WTC11 (cell line): ENCODE data around the gene CHPF2. TPM values are rescaled to one million over a fixed set of nuclear protein-coding genes. Genes with fewer than 3 reads are reported as not detected.

Source experiments
- ATAC-seq: fragments of 200-7000 bp; cut with Tn5 transposase; 2 replicates; pipeline ENCODE4 v1.10.0; 2021; ENCODE audit warnings: mild to moderate bottlenecking, moderate library complexity
- CTCF ChIA-PET: fragments of 300-600 bp; sonication (Branson Sonifier 250); formaldehyde crosslinking; loops from one replicate; lab custom pipeline; 2021; ENCODE audit warnings: antibody characterized with exemption; lab: Charles Lee
- POLR2A ChIA-PET: fragments of 350-600 bp; sonication (Branson Sonifier 250); formaldehyde crosslinking; loops from one replicate; lab custom pipeline; 2021; ENCODE audit warnings: antibody characterized with exemption; lab: Charles Lee
- DNase-seq: peaks from one replicate; pipeline ENCODE4 v3.0.0; 2021; ENCODE audit warnings: low spot score
- H3K27ac Mint-ChIP-seq: 2 replicates; pipeline ENCODE4 v1.8.0; 2021; ENCODE audit warnings: mixed read lengths
- H3K27me3 Mint-ChIP-seq: 2 replicates; pipeline ENCODE4 v1.8.0; 2021; ENCODE audit warnings: low read depth, mild to moderate bottlenecking, moderate library complexity, mixed read lengths
- H3K36me3 Mint-ChIP-seq: 2 replicates; pipeline ENCODE4 v1.8.0; 2021; ENCODE audit warnings: mixed read lengths
- H3K4me1 Mint-ChIP-seq: 2 replicates; pipeline ENCODE4 v1.8.0; 2022; ENCODE audit warnings: mixed read lengths
- H3K4me3 Mint-ChIP-seq: 2 replicates; pipeline ENCODE4 v1.8.0; 2021; ENCODE audit warnings: mild to moderate bottlenecking, moderate library complexity, mixed read lengths
- H3K9me3 Mint-ChIP-seq: 2 replicates; pipeline ENCODE4 v1.8.0; 2021; ENCODE audit warnings: mixed read lengths
- CREB1 ChIP-seq: sonication (generic); formaldehyde crosslinking; IDR thresholded peaks from 2 replicates; pipeline ENCODE4 v1.8.0; 2023; ENCODE audit warnings: mild to moderate bottlenecking, missing genetic modification reagents
- E2F1 ChIP-seq: sonication (generic); formaldehyde crosslinking; IDR thresholded peaks from 2 replicates; pipeline ENCODE4 v1.8.0; 2022; ENCODE audit warnings: mild to moderate bottlenecking, missing genetic modification reagents
- ELF4 ChIP-seq: sonication (generic); formaldehyde crosslinking; IDR thresholded peaks from 2 replicates; pipeline ENCODE4 v1.8.1; 2022; ENCODE audit warnings: low read depth, mild to moderate bottlenecking, moderate library complexity, missing genetic modification reagents
- EMX1 ChIP-seq: fragments of 250-450 bp; sonication (Bioruptor Pico); IDR thresholded peaks from 2 replicates; pipeline ENCODE4 v1.8.0; 2021; ENCODE audit warnings: mild to moderate bottlenecking
- FOXK1 ChIP-seq: sonication (generic); formaldehyde crosslinking; IDR thresholded peaks from 2 replicates; pipeline ENCODE4 v1.8.0; 2022; ENCODE audit warnings: mild to moderate bottlenecking, moderate library complexity, missing genetic modification reagents
- MLX ChIP-seq: sonication (generic); formaldehyde crosslinking; IDR thresholded peaks from 2 replicates; pipeline ENCODE4 v1.8.1; 2023; ENCODE audit warnings: mild to moderate bottlenecking, missing genetic modification reagents, moderate library complexity
- OVOL2 ChIP-seq: fragments of 250-450 bp; sonication (Bioruptor Pico); IDR thresholded peaks from 2 replicates; pipeline ENCODE4 v1.9.0; 2021; ENCODE audit warnings: mild to moderate bottlenecking, borderline replicate concordance
- PRRX2 ChIP-seq: fragments of 250-450 bp; sonication (Bioruptor Pico); IDR thresholded peaks from 2 replicates; pipeline ENCODE4 v1.8.0; 2021; ENCODE audit warnings: mild to moderate bottlenecking
- RORB ChIP-seq: fragments of 250-450 bp; sonication (Bioruptor Pico); IDR thresholded peaks from 2 replicates; pipeline ENCODE4 v1.9.0; 2021; ENCODE audit warnings: mild to moderate bottlenecking
- SMAD3 ChIP-seq: sonication (generic); formaldehyde crosslinking; IDR thresholded peaks from 2 replicates; pipeline ENCODE4 v1.8.0; 2022; ENCODE audit warnings: missing genetic modification reagents, mild to moderate bottlenecking, borderline replicate concordance
- SOX15 ChIP-seq: fragments of 250-450 bp; sonication (Bioruptor Pico); IDR thresholded peaks from 2 replicates; pipeline ENCODE4 v1.9.0; 2021; ENCODE audit warnings: mild to moderate bottlenecking
- ZNF121 ChIP-seq: sonication (generic); formaldehyde crosslinking; IDR thresholded peaks from 2 replicates; pipeline ENCODE4 v1.8.0; 2023; ENCODE audit warnings: missing genetic modification reagents
- ZNF396 ChIP-seq: fragments of 250-450 bp; sonication (Bioruptor Pico); IDR thresholded peaks from 2 replicates; pipeline ENCODE4 v1.8.0; 2021; ENCODE audit warnings: mild to moderate bottlenecking, moderate library complexity, borderline replicate concordance
- ZNF416 ChIP-seq: fragments of 250-450 bp; sonication (Bioruptor Pico); IDR thresholded peaks from 2 replicates; pipeline ENCODE4 v1.9.0; 2021; ENCODE audit warnings: mild to moderate bottlenecking, inconsistent platforms
- ZNF671 ChIP-seq: fragments of 250-450 bp; sonication (Bioruptor Pico); IDR thresholded peaks from 2 replicates; pipeline ENCODE4 v1.8.0; 2021; ENCODE audit warnings: mild to moderate bottlenecking
- total RNA-seq: library from RNA; stranded (reverse); gene quantifications from 3 replicates; pipeline ENCODE4 v1.2.3, GENCODE V29; 2021

Gene CHPF2
- total RNA-seq, 1 experiment from 2014 or later = 30.7 TPM

- Mint-ChIP-seq H3K36me3 (peaks cover 9% of the 10 kb centered on the region; the same call in 1 of the 2 replicates), H3K27me3 (no peaks in the 10 kb centered on the region), H3K9me3 (no peaks in the 10 kb centered on the region), H3K4me1 (peaks cover 19% of the 10 kb centered on the region), H3K4me3 (no peak overlapping the region), H3K27ac (no peak overlapping the region)
- DNase-seq = no peak
- ATAC-seq = no peak
- CTCF ChIA-PET = interaction anchor here (0.8 to 5.8 kb wide), 5 partner anchors 8 to 228 kb away, joined by 3 to 77 read pairs (median 3); partner anchors contain the start of gene ABCF2
- TF ChIP-seq PRRX2 = no peak
- POLR2A ChIA-PET = no interaction called here
Observed at GRCh38 chr7:151236406-151236805, 4.1 kb downstream of the CHPF2 start.

- DNase-seq = no peak
- CTCF ChIA-PET = interaction anchor here (0.8 to 5.8 kb wide), 5 partner anchors 7 to 229 kb away, joined by 3 to 77 read pairs (median 3); no protein-coding TSS in a partner anchor
Observed at GRCh38 chr7:151237244-151238189, 5.2 kb downstream of the CHPF2 start.

GRCh38 chr7:151238190-151238810 lies 6.0 kb downstream of the CHPF2 start:
- POLR2A ChIA-PET = no interaction called here
- H3K27ac Mint-ChIP-seq = no peak overlapping the region
- no peaks in the 10 kb centered on the region; the same call in 1 of the 2 replicates for H3K27me3 Mint-ChIP-seq
- ATAC-seq (no peak), DNase-seq (no peak)
- peaks cover 9% of the 10 kb centered on the region; the same call in 1 of the 2 replicates for H3K36me3 Mint-ChIP-seq
- TF ChIP-seq OVOL2 (CRISPR knock-in tag) (no peak), ZNF671 (CRISPR knock-in tag) (no peak), ELF4 (CRISPR knock-in tag) (no peak), EMX1 (no peak), ZNF121 (CRISPR knock-in tag) (no peak), RORB (no peak), E2F1 (CRISPR knock-in tag) (no peak), FOXK1 (CRISPR knock-in tag) (no peak), ZNF416 (CRISPR knock-in tag) (no peak), MLX (no peak), ZNF396 (CRISPR knock-in tag) (no peak), CREB1 (CRISPR knock-in tag) (no peak), SOX15 (CRISPR knock-in tag) (no peak)
- H3K4me1 Mint-ChIP-seq = peaks cover 14% of the 10 kb centered on the region
- H3K4me3 Mint-ChIP-seq = no peak overlapping the region
- no peaks in the 10 kb centered on the region for H3K9me3 Mint-ChIP-seq
- CTCF ChIA-PET = interaction anchor here (1.1 kb wide), 1 partner anchor 18 kb away, joined by 3 read pairs; no protein-coding TSS in a partner anchor

More at GRCh38 chr7:151237244-151238189, 5.2 kb downstream of the CHPF2 start:
- no peak overlapping the region for H3K27ac Mint-ChIP-seq
- no peaks in the 10 kb centered on the region for H3K9me3 Mint-ChIP-seq
- no peak for ATAC-seq
- peaks cover 13% of the 10 kb centered on the region for H3K4me1 Mint-ChIP-seq
- no peak for TF ChIP-seq SMAD3 (CRISPR knock-in tag)
- peaks cover 9% of the 10 kb centered on the region; the same call in 1 of the 2 replicates for H3K36me3 Mint-ChIP-seq
- H3K27me3 Mint-ChIP-seq = no peaks in the 10 kb centered on the region
- H3K4me3 Mint-ChIP-seq = no peak overlapping the region
- POLR2A ChIA-PET = interaction anchor here (0.5 kb wide), 1 partner anchor 80 kb away, joined by 5 read pairs; no protein-coding TSS in a partner anchor
